Stimulated activated CD4-positive, alpha-beta T cell treated with anti-CD3 and anti-CD28 coated beads, Interleukin-4, amount 100 ng/mL, for 1 hour (primary cell): ENCODE measurements around the gene CHCHD3.
"Not testable (repeated sequence)": the region's sequence is repeated elsewhere in the genome, so short reads cannot be mapped to it uniquely, and the experiment has no call there.

Source experiments
- DNase-seq: peaks from one replicate; pipeline ENCODE4 v3.0.0-alpha.2; 2020

Gene CHCHD3

GRCh38 chr7:133040178-133040577 lies 41.7 kb downstream of the CHCHD3 start:
- no peak for DNase-seq

GRCh38 chr7:133039614-133040013 lies 42.3 kb downstream of the CHCHD3 start:
- DNase-seq: no peak

- DNase-seq: no peak
These were observed 45.6 kb downstream of the CHCHD3 start for GRCh38 chr7:133036289-133036688.

GRCh38 chr7:133035240-133035639 lies 46.6 kb downstream of the CHCHD3 start:
- DNase-seq: not testable (repeated sequence)

GRCh38 chr7:133030346-133030745 lies 51.5 kb downstream of the CHCHD3 start:
- no peak for DNase-seq

GRCh38 chr7:133029463-133029862 lies 52.4 kb downstream of the CHCHD3 start:
- no peak for DNase-seq

GRCh38 chr7:133027397-133027796 lies 54.5 kb downstream of the CHCHD3 start:
- DNase-seq: no peak

- DNase-seq: no peak
These were observed 55.6 kb downstream of the CHCHD3 start for GRCh38 chr7:133026210-133026859.

GRCh38 chr7:133025056-133025455 lies 56.8 kb downstream of the CHCHD3 start:
- no peak for DNase-seq

GRCh38 chr7:133024596-133024995 lies 57.3 kb downstream of the CHCHD3 start:
- DNase-seq: no peak

GRCh38 chr7:133023370-133024071 lies 58.4 kb downstream of the CHCHD3 start:
- DNase-seq: no peak

- DNase-seq: no peak
These were observed 59.2 kb downstream of the CHCHD3 start for GRCh38 chr7:133022661-133023060.

GRCh38 chr7:133021196-133021595 lies 60.7 kb downstream of the CHCHD3 start:
- no peak for DNase-seq

- DNase-seq: no peak
These were observed 61.4 kb downstream of the CHCHD3 start for GRCh38 chr7:133020496-133020895.

- DNase-seq: no peak
These were observed 62.3 kb downstream of the CHCHD3 start for GRCh38 chr7:133019590-133019989.

GRCh38 chr7:133016604-133017003 lies 65.3 kb downstream of the CHCHD3 start:
- no peak for DNase-seq

- no peak for DNase-seq
These were observed 66.0 kb downstream of the CHCHD3 start for GRCh38 chr7:133015888-133016287.

GRCh38 chr7:133011746-133012145 lies 70.1 kb downstream of the CHCHD3 start:
- DNase-seq: no peak

GRCh38 chr7:133009426-133010252 lies 72.3 kb downstream of the CHCHD3 start:
- DNase-seq: no peak

GRCh38 chr7:133007961-133008360 lies 73.9 kb downstream of the CHCHD3 start:
- DNase-seq: no peak

GRCh38 chr7:133003052-133003910 lies 78.6 kb downstream of the CHCHD3 start:
- no peak for DNase-seq

- no peak for DNase-seq
These were observed 80.2 kb downstream of the CHCHD3 start for GRCh38 chr7:133001727-133002126.

GRCh38 chr7:132999845-133000244 lies 82.0 kb downstream of the CHCHD3 start:
- no peak for DNase-seq
